ENCODE results near the gene DYNLT1.

- TF ChIP-seq CTCF (conservative IDR thresholded peaks at IDR 0.05; ENCODE audit: low read length) (no peak), EZH2phosphoT487 (IDR thresholded peaks at IDR 0.05; ENCODE audit: borderline replicate concordance) (no peak)
These were observed 34.1 kb downstream of the DYNLT1 start for GRCh38 chr6:158610319-158610968.

All from Loucy (cell line).